Cardiac muscle cell (in vitro differentiated cells and primary cell): ENCODE data around the gene FBXO41. TPM values are rescaled to one million over a fixed set of nuclear protein-coding genes. Genes with fewer than 3 reads are reported as not detected.

ENCODE experiments used
- DNase-seq, 2 donors: peaks; one replicate each; pipeline versions ENCODE4 v3.0.0 to v3.0.0-alpha.2; 2010 to 2017; ENCODE audit warnings: low read depth in 1 of 2, low spot score in 1 of 2
- H3K27ac ChIP-seq: fragments of 200-600 bp; sonication (generic); 2 replicates; pipeline ENCODE4 v1.5.1; 2016
- H3K27me3 ChIP-seq: fragments of 200-600 bp; sonication (generic); 2 replicates; pipeline ENCODE4 v1.6.0; 2016; ENCODE audit warnings: control low read depth
- H3K36me3 ChIP-seq: fragments of 200-600 bp; sonication (generic); 2 replicates; pipeline ENCODE4 v1.5.1; 2016; ENCODE audit warnings: control low read depth
- H3K4me1 ChIP-seq: fragments of 200-600 bp; sonication (generic); 2 replicates; pipeline ENCODE4 v1.8.1; 2017; ENCODE audit warnings: low read depth, mild to moderate bottlenecking, mixed run types
- H3K4me3 ChIP-seq: fragments of 200-600 bp; sonication (generic); 2 replicates; pipeline ENCODE4 v1.5.1; 2016; ENCODE audit warnings: mild to moderate bottlenecking
- H3K9me3 ChIP-seq: fragments of 200-600 bp; sonication (generic); 2 replicates; pipeline ENCODE4 v1.5.1; 2017; ENCODE audit warnings: low read depth, mild to moderate bottlenecking, control low read depth
- CTCF ChIP-seq: IDR thresholded peaks from 2 replicates; pipeline ENCODE4 v1.5.1; 2012; ENCODE audit warnings: low read depth, mild to moderate bottlenecking, low read length
- polyA plus RNA-seq: library from polyadenylated mRNA; unstranded; fragments of >200 nt; fragmentation: Nextera tagmentation; extraction: Ambion mirVana; gene quantifications from 2 replicates; pipeline ENCODE4 v1.2.1, GENCODE V29; 2016
- total RNA-seq: library from RNA; depleted of rRNA; stranded (reverse); fragments of >200 nt; gene quantifications from 2 replicates; pipeline ENCODE4 v1.2.3, GENCODE V29; 2016

FBXO41 gene
- total and polyA plus RNA-seq, 2 experiments from 2014 or later = 1.0 to 4.1 TPM

GRCh38 chr2:73237168-73237567 lies 47.1 kb downstream of the FBXO41 start:
- DNase-seq = no peak
- Histone ChIP-seq H3K4me3 (no peak overlapping the region), H3K27me3 (no peaks in the 10 kb centered on the region), H3K36me3 (peaks cover 16% of the 10 kb centered on the region), H3K4me1 (peaks cover 28% of the 10 kb centered on the region), H3K27ac (peak overlapping the region; percentile 92), H3K9me3 (no peaks in the 10 kb centered on the region)
- TF ChIP-seq CTCF = no peak

- H3K9me3 ChIP-seq = no peaks in the 10 kb centered on the region
- peaks cover 11% of the 10 kb centered on the region for H3K36me3 ChIP-seq
- no peak overlapping the region for H3K27ac ChIP-seq
- H3K4me3 ChIP-seq = peak overlapping the region; percentile 62
- no peak for DNase-seq
- no peaks in the 10 kb centered on the region for H3K27me3 ChIP-seq
- H3K4me1 ChIP-seq = peaks cover 29% of the 10 kb centered on the region
- TF ChIP-seq CTCF = no peak
Measured at GRCh38 chr2:73235315-73236028, 48.8 kb downstream of the FBXO41 start.

GRCh38 chr2:73233932-73234832 lies 50.1 kb downstream of the FBXO41 start, which contains the start of gene CCT7:
Gene CCT7 (plus strand): TSS chr2:73234308. CDS start chr2:73234379, 71 bp downstream.
- TF ChIP-seq CTCF = no peak
- Histone ChIP-seq H3K4me1 (peaks cover 27% of the 10 kb centered on the region), H3K27me3 (no peaks in the 10 kb centered on the region), H3K9me3 (no peaks in the 10 kb centered on the region), H3K4me3 (peak within 1 kb of the TSS; percentile 62), H3K36me3 (peaks cover under 1% of the 10 kb centered on the region), H3K27ac (peak within 1 kb of the TSS; percentile 86)
- DNase-seq = peak; percentile 92 to 93

- H3K27me3 ChIP-seq = no peaks in the 10 kb centered on the region
- H3K9me3 ChIP-seq = no peaks in the 10 kb centered on the region
- peaks cover 19% of the 10 kb centered on the region for H3K4me1 ChIP-seq
- no peak for TF ChIP-seq CTCF
- H3K36me3 ChIP-seq = peaks cover 3% of the 10 kb centered on the region
- DNase-seq = peak; percentile 100
- peak within 1 kb of the TSS; percentile 86 for H3K27ac ChIP-seq
- H3K4me3 ChIP-seq = peak within 1 kb of the TSS; percentile 72
Measured at GRCh38 chr2:73233154-73233931, 50.9 kb downstream of the FBXO41 start, which contains the start of gene PRADC1. Gene PRADC1 (minus strand): TSS chr2:73233239. CDS start chr2:73233160, 79 bp downstream.
